Naive B cell (primary cell): ENCODE measurements around the gene STK32C. TPM values are rescaled to one million over a fixed set of nuclear protein-coding genes. Genes with fewer than 3 reads are reported as not detected.
"Not testable (repeated sequence)": the region's sequence is repeated elsewhere in the genome, so short reads cannot be mapped to it uniquely, and the experiment has no call there.

Experiments
- ATAC-seq, 2 donors: fragments of 150-1000 bp; cut with Tn5 transposase; 2 replicates each; pipeline ENCODE4 v1.10.0; 2021; ENCODE audit warnings: low read depth in 2 of 2, mild to moderate bottlenecking in 2 of 2, moderate library complexity in 2 of 2
- DNase-seq: peaks from one replicate; pipeline ENCODE4 v3.0.0; 2022
- H3K27ac Mint-ChIP-seq, 6 donors: one replicate each; pipeline ENCODE4 v1.8.0; 2020 to 2022; ENCODE audit warnings: mild to moderate bottlenecking in 6 of 6, mixed read lengths in 6 of 6, moderate library complexity in 5 of 6, inconsistent platforms in 2 of 6
- H3K27me3 Mint-ChIP-seq, 3 donors: one replicate each; pipeline ENCODE4 v1.8.0; 2021 to 2022; ENCODE audit warnings: mixed read lengths in 3 of 3, mild to moderate bottlenecking in 1 of 3
- H3K36me3 Mint-ChIP-seq, 2 donors: one replicate each; pipeline ENCODE4 v1.8.0; 2020 to 2022; ENCODE audit warnings: mixed read lengths in 2 of 2, inconsistent platforms in 1 of 2, mild to moderate bottlenecking in 1 of 2
- H3K4me1 Mint-ChIP-seq, 3 donors: one replicate each; pipeline ENCODE4 v1.8.0; 2020 to 2022; ENCODE audit warnings: mixed read lengths in 3 of 3, inconsistent platforms in 1 of 3, mild to moderate bottlenecking in 1 of 3, moderate library complexity in 1 of 3
- H3K4me3 Mint-ChIP-seq, 8 donors: one replicate each; pipeline ENCODE4 v1.8.0; 2020 to 2022; ENCODE audit warnings: mild to moderate bottlenecking in 8 of 8, mixed read lengths in 8 of 8, moderate library complexity in 8 of 8, inconsistent platforms in 2 of 8
- H3K9me3 Mint-ChIP-seq, 7 donors: one replicate each; pipeline ENCODE4 v1.8.0; 2020 to 2022; ENCODE audit warnings: mixed read lengths in 7 of 7, mild to moderate bottlenecking in 5 of 7, inconsistent platforms in 2 of 7, moderate library complexity in 1 of 7
- polyA plus RNA-seq, 6 donors: library from polyadenylated mRNA; unstranded; fragments of 300-500 nt; fragmentation: Illumina TruSeq; gene quantifications; one replicate each; pipeline ENCODE4 v1.2.3, GENCODE V29; 2021; ENCODE audit warnings: low read depth in 6 of 6

The STK32C gene
- 1 to 10 TPM; 5.7 to 9.5 (median 7.2) TPM for polyA plus RNA-seq

GRCh38 chr10:132307823-132308586 is at the start of gene STK32C:
Gene STK32C, minus strand, starts transcription at chr10:132307950. Its CDS starts 117 bp downstream, at chr10:132307833.
- H3K4me1 Mint-ChIP-seq: peaks cover 4 to 14% (median 10%) of the 10 kb centered on the region in 3 donors
- DNase-seq: peak; percentile 79
- H3K9me3 Mint-ChIP-seq: no peaks in the 10 kb centered on the region
- peak within 1 kb of the TSS; percentile 87 to 93 (median 88) for H3K4me3 Mint-ChIP-seq
- peak within 1 kb of the TSS in 3 of 6 donors; percentile 53 to 84 (median 59) for H3K27ac Mint-ChIP-seq
- ATAC-seq: peak; percentile 78 to 79
- H3K27me3 Mint-ChIP-seq: peaks cover 3 to 24% (median 6%) of the 10 kb centered on the region in 3 donors
- H3K36me3 Mint-ChIP-seq: no peaks in the 10 kb centered on the region

GRCh38 chr10:132356621-132357195 is 49.0 kb upstream of the STK32C start:
- Mint-ChIP-seq H3K9me3 (no peaks in the 10 kb centered on the region), H3K27ac (no peak overlapping the region), H3K27me3 (no peaks in the 10 kb centered on the region), H3K36me3 (no peaks in the 10 kb centered on the region), H3K4me3 (no peak overlapping the region), H3K4me1 (peaks cover 3 to 10% (median 7%) of the 10 kb centered on the region in 3 donors)
- ATAC-seq (no peak), DNase-seq (no peak)

- Mint-ChIP-seq H3K27me3 (no peaks in the 10 kb centered on the region), H3K4me3 (no peak overlapping the region), H3K27ac (no peak overlapping the region), H3K36me3 (no peaks in the 10 kb centered on the region), H3K4me1 (peaks cover 3 to 10% (median 7%) of the 10 kb centered on the region in 3 donors), H3K9me3 (no peaks in the 10 kb centered on the region)
- no peak for DNase-seq
- ATAC-seq: no peak
These were observed 48.0 kb upstream of the STK32C start for GRCh38 chr10:132355754-132356153.

- Mint-ChIP-seq H3K9me3 (no peaks in the 10 kb centered on the region), H3K4me3 (no peak overlapping the region), H3K36me3 (no peaks in the 10 kb centered on the region), H3K27me3 (no peaks in the 10 kb centered on the region), H3K27ac (no peak overlapping the region), H3K4me1 (peaks cover 3 to 10% (median 7%) of the 10 kb centered on the region in 3 donors)
- DNase-seq: no peak
- no peak for ATAC-seq
These were observed 47.5 kb upstream of the STK32C start for GRCh38 chr10:132355297-132355696.

- DNase-seq: no peak
- Mint-ChIP-seq H3K27ac (peak overlapping the region in 1 of 6 donors; percentile 33), H3K4me1 (peaks cover 3 to 10% (median 7%) of the 10 kb centered on the region in 3 donors), H3K4me3 (no peak overlapping the region), H3K36me3 (no peaks in the 10 kb centered on the region), H3K9me3 (no peaks in the 10 kb centered on the region), H3K27me3 (no peaks in the 10 kb centered on the region)
- ATAC-seq: no peak
These were observed 46.8 kb upstream of the STK32C start for GRCh38 chr10:132354356-132355094.

GRCh38 chr10:132353456-132354355 is 46.0 kb upstream of the STK32C start:
- Mint-ChIP-seq H3K27ac (peak overlapping the region in 3 of 6 donors; percentile 33 to 82 (median 76)), H3K9me3 (no peaks in the 10 kb centered on the region), H3K27me3 (no peaks in the 10 kb centered on the region), H3K4me3 (no peak overlapping the region), H3K36me3 (no peaks in the 10 kb centered on the region), H3K4me1 (peaks cover 3 to 10% (median 7%) of the 10 kb centered on the region in 3 donors)
- ATAC-seq (no peak), DNase-seq (no peak)

GRCh38 chr10:132352462-132353308 is 44.9 kb upstream of the STK32C start:
- H3K27me3 Mint-ChIP-seq, H3K9me3 Mint-ChIP-seq, H3K36me3 Mint-ChIP-seq, H3K4me3 Mint-ChIP-seq, H3K4me1 Mint-ChIP-seq: not testable (repeated sequence)
- ATAC-seq (peak; percentile 64 to 70), DNase-seq (peak; percentile 55)
- peak overlapping the region in 3 of 6 donors; percentile 63 to 76 (median 67) for H3K27ac Mint-ChIP-seq

GRCh38 chr10:132351611-132352010 is 43.9 kb upstream of the STK32C start:
- Mint-ChIP-seq H3K4me3 (no peak overlapping the region), H3K4me1 (peaks cover 8 to 12% (median 10%) of the 10 kb centered on the region in 3 donors), H3K27me3 (no peaks in the 10 kb centered on the region), H3K36me3 (no peaks in the 10 kb centered on the region), H3K9me3 (no peaks in the 10 kb centered on the region), H3K27ac (peak overlapping the region in 3 of 6 donors; percentile 50 to 79 (median 74))
- ATAC-seq (no peak), DNase-seq (no peak)

- DNase-seq (no peak), ATAC-seq (no peak)
- Mint-ChIP-seq H3K27me3 (no peaks in the 10 kb centered on the region), H3K36me3 (no peaks in the 10 kb centered on the region), H3K9me3 (no peaks in the 10 kb centered on the region), H3K27ac (peak overlapping the region in 2 of 6 donors; percentile 29 to 79), H3K4me1 (peaks cover 8 to 12% (median 10%) of the 10 kb centered on the region in 3 donors), H3K4me3 (no peak overlapping the region)
These were observed 43.2 kb upstream of the STK32C start for GRCh38 chr10:132350946-132351345.

GRCh38 chr10:132350391-132350790 is 42.6 kb upstream of the STK32C start:
- Mint-ChIP-seq H3K4me1 (peaks cover 8 to 12% (median 10%) of the 10 kb centered on the region in 3 donors), H3K9me3 (no peaks in the 10 kb centered on the region), H3K27me3 (no peaks in the 10 kb centered on the region), H3K36me3 (no peaks in the 10 kb centered on the region), H3K27ac (no peak overlapping the region), H3K4me3 (no peak overlapping the region)
- ATAC-seq: no peak
- DNase-seq: no peak

- ATAC-seq (no peak), DNase-seq (no peak)
- H3K4me1 Mint-ChIP-seq: peaks cover 8 to 12% (median 10%) of the 10 kb centered on the region in 3 donors
- H3K9me3 Mint-ChIP-seq: no peaks in the 10 kb centered on the region
- H3K27me3 Mint-ChIP-seq: no peaks in the 10 kb centered on the region
- H3K4me3 Mint-ChIP-seq: no peak overlapping the region
- H3K27ac Mint-ChIP-seq: no peak overlapping the region
- no peaks in the 10 kb centered on the region for H3K36me3 Mint-ChIP-seq
These were observed 42.0 kb upstream of the STK32C start for GRCh38 chr10:132349766-132350165.

GRCh38 chr10:132347931-132348267 is 40.1 kb upstream of the STK32C start:
- no peak for ATAC-seq

More at GRCh38 chr10:132347931-132348267, 40.1 kb upstream of the STK32C start:
- no peak overlapping the region for H3K4me3 Mint-ChIP-seq
- DNase-seq: no peak
- H3K36me3 Mint-ChIP-seq: no peaks in the 10 kb centered on the region
- no peaks in the 10 kb centered on the region for H3K9me3 Mint-ChIP-seq
- H3K4me1 Mint-ChIP-seq: peaks cover 4 to 8% (median 8%) of the 10 kb centered on the region in 3 donors
- H3K27me3 Mint-ChIP-seq: no peaks in the 10 kb centered on the region
- peak overlapping the region in 2 of 6 donors; percentile 16 to 60 for H3K27ac Mint-ChIP-seq
